GM12878 (cell line): ENCODE results near the gene SSRP1. TPM values are rescaled to one million over a fixed set of nuclear protein-coding genes. Genes with fewer than 3 reads are reported as not detected.

ENCODE experiments used
- ATAC-seq: fragments of 200-7000 bp; cut with Tn5 transposase; 3 replicates; pipeline ENCODE4 v1.9.1; 2020; ENCODE audit warnings: mild to moderate bottlenecking, moderate library complexity
- BruUV-seq: library from RNA; stranded (reverse); fragments of 400-500 nt; replicated peaks from 2 replicates; lab custom pipeline; 2021; lab: Mats Ljungman, UMichigan
- CTCF ChIA-PET: fragments of 300-600 bp; sonication (Branson Sonifier 250); formaldehyde crosslinking; extraction: SDS; loops from one replicate; lab custom pipeline; 2021; ENCODE audit warnings: inconsistent platforms; lab: Yijun Ruan, JAX
- POLR2A ChIA-PET: fragments of 350-600 bp; formaldehyde crosslinking; extraction: SDS; loops from one replicate; lab custom pipeline; 2021; ENCODE audit warnings: inconsistent platforms; lab: Charles Lee
- RAD21 ChIA-PET: fragments of 300-600 bp; sonication (Branson Sonifier 250); formaldehyde crosslinking; loops from one replicate; lab custom pipeline; 2023; ENCODE audit warnings: antibody characterized with exemption; ENCODE audit not compliant: unreplicated experiment; lab: Charles Lee
- SMC1A ChIA-PET: fragments of 300-600 bp; sonication (Branson Sonifier 250); formaldehyde crosslinking; loops from one replicate; lab custom pipeline; 2023; ENCODE audit not compliant: unreplicated experiment, uncharacterized antibody; lab: Charles Lee
- DNase-seq: peaks from one replicate; pipeline ENCODE4 v3.0.0-alpha.2; 2011; ENCODE audit warnings: low read depth, low spot score
- FAIRE-seq: peaks from 3 replicates; lab custom pipeline; 2011; peaks lifted over from hg19 to GRCh38; lab: Jason Lieb, UNC
- H2AFZ ChIP-seq: 2 replicates; pipeline ENCODE4 v1.6.0; 2011; ENCODE audit warnings: low read depth, low read length, control low read depth; ENCODE audit not compliant: control insufficient read depth
- H3K27ac ChIP-seq: 2 replicates; pipeline ENCODE4 v1.5.1; 2011; ENCODE audit warnings: control low read depth; ENCODE audit not compliant: control insufficient read depth, insufficient read depth
- H3K27me3 ChIP-seq, 2 experiments: replicated peaks in 1 of 2; 2 replicates each; pipeline versions ENCODE4 v1.6.0 to v1.6.1; 2011; ENCODE audit warnings: low read length in 1 of 2; ENCODE audit not compliant: control insufficient read depth in 2 of 2, insufficient read depth in 2 of 2
- H3K36me3 ChIP-seq, 2 experiments: 2 replicates each; pipeline ENCODE4 v1.5.1; 2011; ENCODE audit warnings: low read length in 1 of 2; ENCODE audit not compliant: control insufficient read depth in 2 of 2, insufficient read depth in 2 of 2
- H3K4me1 ChIP-seq: 2 replicates; pipeline ENCODE4 v1.6.1; 2011; ENCODE audit warnings: mild to moderate bottlenecking, low read length, moderate library complexity, mixed read lengths; ENCODE audit not compliant: control insufficient read depth, insufficient read depth
- H3K4me2 ChIP-seq: 2 replicates; pipeline ENCODE4 v1.6.0; 2011; ENCODE audit warnings: control low read depth; ENCODE audit not compliant: control insufficient read depth, insufficient read depth
- H3K4me3 ChIP-seq: fragments of 200-600 bp; sonication (generic); 2 replicates; pipeline ENCODE4 v1.5.1; 2016
- H3K79me2 ChIP-seq: 2 replicates; pipeline ENCODE4 v1.6.0; 2011; ENCODE audit warnings: low read length; ENCODE audit not compliant: control insufficient read depth, insufficient read depth
- H3K9ac ChIP-seq: 2 replicates; pipeline ENCODE4 v1.8.0; 2011; ENCODE audit warnings: low read length, control low read depth, mixed read lengths; ENCODE audit not compliant: control insufficient read depth, insufficient read depth
- H3K9me3 ChIP-seq: replicated peaks from 3 replicates; pipeline ENCODE4 v1.5.1; 2011; ENCODE audit warnings: mild to moderate bottlenecking, low read length; ENCODE audit not compliant: control insufficient read depth, insufficient read depth
- H4K20me1 ChIP-seq: 2 replicates; pipeline ENCODE4 v1.6.0; 2011; ENCODE audit not compliant: control insufficient read depth, insufficient read depth
- BCLAF1 ChIP-seq: fragments of 450-650 bp; IDR thresholded peaks from 2 replicates; pipeline ENCODE4 v1.6.1; 2017; ENCODE audit warnings: antibody characterized with exemption, mild to moderate bottlenecking, moderate library complexity
- CEBPB ChIP-seq, 2 experiments: fragments of 150-350 bp in 1 of 2; IDR thresholded peaks; 2 replicates each; pipeline ENCODE4 v1.6.1; 2012 to 2014; ENCODE audit warnings: low read depth in 2 of 2, low read length in 2 of 2, borderline replicate concordance in 1 of 2, inconsistent platforms in 1 of 2
- CUX1 ChIP-seq: IDR thresholded peaks from 2 replicates; pipeline ENCODE4 v1.6.1; 2012; ENCODE audit warnings: improper control_type of control experiment, low read depth, low read length; ENCODE audit not compliant: insufficient replicate concordance
- EGR1 ChIP-seq, 2 experiments: IDR thresholded peaks; 1 replicate in 1 of 2; 2 replicates in 1 of 2; pipeline ENCODE4 v1.6.1; 2011 to 2012; ENCODE audit warnings: low read depth in 2 of 2, low read length in 2 of 2, borderline replicate concordance in 1 of 2, mild to moderate bottlenecking in 1 of 2, moderate library complexity in 1 of 2
- GABPA ChIP-seq: IDR thresholded peaks from 2 replicates; pipeline ENCODE4 v1.6.1; 2014; ENCODE audit warnings: antibody characterized with exemption, low read depth, mild to moderate bottlenecking, inconsistent platforms
- RBBP5 ChIP-seq: fragments of 200-600 bp; sonication (generic); conservative IDR thresholded peaks from 2 replicates; pipeline ENCODE4 v1.6.1; 2016
- STAT3 ChIP-seq: IDR thresholded peaks from 2 replicates; pipeline ENCODE4 v1.6.1; 2011; ENCODE audit warnings: low read depth, low read length, improper control_type of control experiment
- ZBTB40 ChIP-seq: fragments of 450-650 bp; IDR thresholded peaks from 2 replicates; pipeline ENCODE4 v1.6.1; 2016; ENCODE audit warnings: mild to moderate bottlenecking, moderate library complexity, borderline replicate concordance
- ZNF207 ChIP-seq: fragments of 450-650 bp; IDR thresholded peaks from 2 replicates; pipeline ENCODE4 v1.6.1; 2014; ENCODE audit warnings: antibody characterized with exemption, mild to moderate bottlenecking, borderline replicate concordance
- ZNF384 ChIP-seq: IDR thresholded peaks from 2 replicates; pipeline ENCODE4 v1.6.1; 2012; ENCODE audit warnings: low read depth, mild to moderate bottlenecking, low read length, improper control_type of control experiment, borderline replicate concordance
- WGBS: methylation state at CpG from one replicate; pipeline ENCODE4 v1.1.6; 2016; ENCODE audit warnings: low lambda C conversion rate; ENCODE audit not compliant: insufficient replicate concordance, insufficient coverage; ENCODE audit errors: missing lambda C conversion rate; 5-methylcytosine and 5-hydroxymethylcytosine counted together
- in situ Hi-C: fragments of 300-500 bp; cut with MboI; formaldehyde crosslinking; loops from 9 replicates; pipeline ENCODE4 v1.14.3; 2018; ENCODE audit warnings: mixed read lengths
- intact Hi-C: fragments of 100-400 bp; cut with micrococcal nuclease; formaldehyde crosslinking; loops from one replicate; pipeline ENCODE4 v1.14.2; 2022; ENCODE audit not compliant: unreplicated experiment
- polyA plus RNA-seq, 11 experiments: library from polyadenylated mRNA; depleted of rRNA in 4 of 11; unstranded in 6 of 11; stranded (reverse) in 5 of 11; fragments of >200 nt; fragmentation: Nextera tagmentation in 4 of 11; fragmentation: Illumina TruSeq in 1 of 11; extraction: Ambion mirVana in 4 of 11; extraction: Trizol in 1 of 11; gene quantifications; 1 replicate in 1 of 11; 2 replicates in 10 of 11; pipeline versions ENCODE4 v1.2.1 to v1.2.3, GENCODE V29; 2011 to 2016; ENCODE audit warnings: inconsistent platforms in 2 of 11, missing spikeins in 2 of 11, low read depth in 1 of 11
- total RNA-seq, 4 experiments: library from RNA; depleted of rRNA in 3 of 4; stranded (reverse); fragments of >200 nt in 3 of 4; fragmentation: Illumina TruSeq in 1 of 4; extraction: Trizol in 1 of 4; gene quantifications; 2 replicates each; pipeline versions ENCODE4 v1.2.1 to v1.2.3, GENCODE V29; 2013 to 2021

Gene SSRP1
- total and polyA plus RNA-seq, 10 of the 15 experiments (the other 5 are each of a cell fraction or from before 2014, with no cell fraction given): 73.6 to 279 (median 138) TPM

- H3K79me2 ChIP-seq: no peaks in the 10 kb centered on the region
- ChIA-PET POLR2A (no interaction called here), SMC1A (no interaction called here), RAD21 (no interaction called here), CTCF (no interaction called here)
- no peak overlapping the region for H3K27ac ChIP-seq
- 91% methylated on average over 26 of the region's 27 CpGs for WGBS
- H3K9me3 ChIP-seq: no peaks in the 10 kb centered on the region; the same call in 2 of the 3 replicates
- H4K20me1 ChIP-seq: no peaks in the 10 kb centered on the region
- BruUV-seq: no TSS peak
- in situ Hi-C loops: no loop called here
- ATAC-seq (no peak), FAIRE-seq (no peak), DNase-seq (no peak)
- no peaks in the 10 kb centered on the region for H3K4me1 ChIP-seq
- intact Hi-C loops: no loop called here
- no peak overlapping the region for H2AFZ ChIP-seq
- H3K4me2 ChIP-seq: no peak overlapping the region
- H3K27me3 ChIP-seq: no peaks in the 10 kb centered on the region
- no peak overlapping the region for H3K9ac ChIP-seq
- no peaks in the 10 kb centered on the region; a peak in 2 of 4 replicates for H3K36me3 ChIP-seq
- H3K4me3 ChIP-seq: no peak overlapping the region
- TF ChIP-seq ZNF207 (no peak), CUX1 (no peak), ZNF384 (no peak), CEBPB (IDR thresholded peaks at IDR 0.05; ENCODE audit: borderline replicate concordance in 1 of 2, low read depth in 2 of 2, low read length in 2 of 2) (no peak), BCLAF1 (no peak), ZBTB40 (no peak), STAT3 (no peak), EGR1 (IDR thresholded peaks at IDR 0.05; ENCODE audit: borderline replicate concordance in 1 of 2, low read depth in 2 of 2, low read length in 2 of 2) (no peak), GABPA (no peak), RBBP5 (no peak)
These were observed 33.8 kb downstream of the SSRP1 start for GRCh38 chr11:57301711-57302423.
